K562 (cell line): ENCODE data around the gene ID4. TPM values are rescaled to one million over a fixed set of nuclear protein-coding genes. Genes with fewer than 3 reads are reported as not detected.
A peak's percentile ranks its signal among the peaks of the same experiment; 100 is the strongest.

Source experiments
- CBFB ChIP-seq: sonication (generic); formaldehyde crosslinking; IDR thresholded peaks from 2 replicates; pipeline ENCODE4 v1.4.0; 2020; ENCODE audit warnings: mild to moderate bottlenecking, missing genetic modification reagents
- E2F5 ChIP-seq: sonication (generic); formaldehyde crosslinking; IDR thresholded peaks from 2 replicates; pipeline ENCODE4 v1.8.0; 2022; ENCODE audit warnings: mild to moderate bottlenecking, missing genetic modification reagents
- FOSL1 ChIP-seq: fragments of 200-800 bp; sonication (Bioruptor generic); conservative IDR thresholded peaks from 2 replicates; pipeline ENCODE4 v1.6.1; 2016; ENCODE audit warnings: missing genetic modification characterization, missing compliant biosample characterization
- FOXK1 ChIP-seq: sonication (generic); formaldehyde crosslinking; IDR thresholded peaks from 2 replicates; pipeline ENCODE4 v1.8.0; 2022; ENCODE audit warnings: missing genetic modification reagents, mild to moderate bottlenecking, borderline replicate concordance
- FOXP1 ChIP-seq: sonication (generic); formaldehyde crosslinking; IDR thresholded peaks from 2 replicates; pipeline ENCODE4 v1.8.0; 2022; ENCODE audit warnings: mild to moderate bottlenecking, missing genetic modification reagents
- GTF2F1 ChIP-seq: IDR thresholded peaks from 2 replicates; pipeline ENCODE4 v1.6.1; 2011; ENCODE audit warnings: low read depth, low read length, improper control_type of control experiment
- HMGN3 ChIP-seq: IDR thresholded peaks from 2 replicates; pipeline ENCODE4 v1.6.1; 2011; ENCODE audit warnings: borderline replicate concordance, low read depth, mild to moderate bottlenecking, mixed read lengths, low read length; ENCODE audit not compliant: insufficient read length; ENCODE audit errors: extremely low read depth
- HNRNPUL1 ChIP-seq: fragments of 200-400 bp; formaldehyde crosslinking; IDR thresholded peaks from 2 replicates; pipeline ENCODE4 v1.6.1; 2017; ENCODE audit warnings: low read length
- KLF16 ChIP-seq: IDR thresholded peaks from 2 replicates; pipeline ENCODE4 v1.6.1; 2016; ENCODE audit warnings: antibody characterized with exemption
- L3MBTL2 ChIP-seq: fragments of 450-650 bp; IDR thresholded peaks from 2 replicates; pipeline ENCODE4 v1.6.1; 2016; ENCODE audit warnings: mild to moderate bottlenecking, moderate library complexity
- NELFE ChIP-seq: IDR thresholded peaks from 2 replicates; pipeline ENCODE4 v1.6.1; 2011; ENCODE audit warnings: mild to moderate bottlenecking; ENCODE audit not compliant: insufficient read depth, insufficient read length
- PHF8 ChIP-seq: fragments of 200-600 bp; sonication (generic); IDR thresholded peaks from 2 replicates; pipeline ENCODE4 v1.6.1; 2012; ENCODE audit warnings: mixed run types, mild to moderate bottlenecking, inconsistent platforms, low read length, moderate library complexity, borderline replicate concordance
- PYGO2 ChIP-seq: fragments of 450-650 bp; IDR thresholded peaks from 2 replicates; pipeline ENCODE4 v1.6.1; 2016; ENCODE audit warnings: mild to moderate bottlenecking, missing genetic modification characterization, moderate library complexity, missing compliant biosample characterization
- SIX5 ChIP-seq, 2 experiments: IDR thresholded peaks; 2 replicates each; pipeline ENCODE4 v1.6.1; 2011; ENCODE audit warnings: low read length in 2 of 2, borderline replicate concordance in 1 of 2, low read depth in 1 of 2, mild to moderate bottlenecking in 1 of 2, moderate library complexity in 1 of 2; ENCODE audit not compliant: insufficient read depth in 1 of 2
- TBL1XR1 ChIP-seq, 2 experiments: IDR thresholded peaks; 2 replicates each; pipeline ENCODE4 v1.6.1; 2012; ENCODE audit warnings: improper control_type of control experiment in 2 of 2, low read length in 2 of 2, mild to moderate bottlenecking in 1 of 2
- TCF3 ChIP-seq: sonication (generic); formaldehyde crosslinking; IDR thresholded peaks from 2 replicates; pipeline ENCODE4 v1.4.0; 2020; ENCODE audit warnings: mild to moderate bottlenecking, missing genetic modification reagents
- USF2 ChIP-seq: sonication (generic); formaldehyde crosslinking; IDR thresholded peaks from 2 replicates; pipeline ENCODE4 v1.5.0; 2020; ENCODE audit warnings: missing genetic modification reagents
- ZBTB34 ChIP-seq: fragments of 250-450 bp; sonication (Bioruptor Pico); IDR thresholded peaks from 2 replicates; pipeline ENCODE4 v1.8.0; 2021; ENCODE audit warnings: mild to moderate bottlenecking, moderate library complexity
- ZNF316 ChIP-seq: fragments of 450-650 bp; IDR thresholded peaks from 2 replicates; pipeline ENCODE4 v1.6.1; 2016
- ZNF699 ChIP-seq: fragments of 250-450 bp; sonication (Bioruptor Pico); IDR thresholded peaks from 2 replicates; pipeline ENCODE4 v1.8.0; 2021; ENCODE audit warnings: mild to moderate bottlenecking, moderate library complexity; ENCODE audit not compliant: insufficient replicate concordance
- polyA plus RNA-seq, 8 experiments: library from polyadenylated mRNA; depleted of rRNA in 4 of 8; stranded (reverse) in 5 of 8; unstranded in 3 of 8; fragments of >200 nt; fragmentation: Nextera tagmentation in 2 of 8; fragmentation: Illumina TruSeq in 1 of 8; extraction: Ambion mirVana in 2 of 8; extraction: Trizol in 1 of 8; gene quantifications; 2 replicates each; pipeline versions ENCODE4 v1.2.1 to v1.2.3, GENCODE V29; 2011 to 2014; ENCODE audit warnings: inconsistent platforms in 1 of 8, missing spikeins in 1 of 8
- total RNA-seq, 7 experiments: library from RNA; depleted of rRNA in 6 of 7; stranded (reverse); fragments of >200 nt in 6 of 7; fragmentation: Illumina TruSeq in 2 of 7; extraction: Trizol in 2 of 7; gene quantifications; 2 replicates each; pipeline versions ENCODE4 v1.2.1 to v1.2.3, GENCODE V29; 2011 to 2021; ENCODE audit warnings: low replicate concordance in 1 of 7
- TF ChIP-seq, protein P1 (sequence below): sonication (generic); formaldehyde crosslinking; IDR thresholded peaks from 2 replicates; pipeline ENCODE4 v1.8.0; 2022; ENCODE audit warnings: missing genetic modification reagents, mild to moderate bottlenecking, borderline replicate concordance

Gene ID4
- total and polyA plus RNA-seq, 9 of the 15 experiments (the other 6 are each of a cell fraction or from before 2014, with no cell fraction given), result not detected

- TF ChIP-seq PHF8 (peak; percentile 84; the same call in 1 of the 2 replicates), CBFB (CRISPR knock-in tag) (no peak), USF2 (no peak), ZBTB34 (no peak), FOSL1 (tag) (peak; percentile 93), TBL1XR1 (IDR thresholded peaks at IDR 0.05; ENCODE audit: low read length in 2 of 2) (peak in 1 of 2 experiments; percentile 85; a peak in 2 of 4 replicates), ZNF699 (CRISPR knock-in tag) (no peak), HNRNPUL1 (no peak), TCF3 (CRISPR knock-in tag) (peak; percentile 53), KLF16 (peak; percentile 88), HMGN3 (peak; percentile 100), FOXK1 (no peak), GTF2F1 (no peak), L3MBTL2 (peak; percentile 96), NELFE (no peak), ZNF316 (no peak), E2F5 (CRISPR knock-in tag) (peak; percentile 94), SIX5 (IDR thresholded peaks at IDR 0.05; ENCODE audit: borderline replicate concordance in 1 of 2, insufficient read depth in 1 of 2, low read depth in 1 of 2, low read length in 2 of 2) (no peak), FOXP1 (no peak), PYGO2 (no peak)
- TF ChIP-seq, protein P1, sequence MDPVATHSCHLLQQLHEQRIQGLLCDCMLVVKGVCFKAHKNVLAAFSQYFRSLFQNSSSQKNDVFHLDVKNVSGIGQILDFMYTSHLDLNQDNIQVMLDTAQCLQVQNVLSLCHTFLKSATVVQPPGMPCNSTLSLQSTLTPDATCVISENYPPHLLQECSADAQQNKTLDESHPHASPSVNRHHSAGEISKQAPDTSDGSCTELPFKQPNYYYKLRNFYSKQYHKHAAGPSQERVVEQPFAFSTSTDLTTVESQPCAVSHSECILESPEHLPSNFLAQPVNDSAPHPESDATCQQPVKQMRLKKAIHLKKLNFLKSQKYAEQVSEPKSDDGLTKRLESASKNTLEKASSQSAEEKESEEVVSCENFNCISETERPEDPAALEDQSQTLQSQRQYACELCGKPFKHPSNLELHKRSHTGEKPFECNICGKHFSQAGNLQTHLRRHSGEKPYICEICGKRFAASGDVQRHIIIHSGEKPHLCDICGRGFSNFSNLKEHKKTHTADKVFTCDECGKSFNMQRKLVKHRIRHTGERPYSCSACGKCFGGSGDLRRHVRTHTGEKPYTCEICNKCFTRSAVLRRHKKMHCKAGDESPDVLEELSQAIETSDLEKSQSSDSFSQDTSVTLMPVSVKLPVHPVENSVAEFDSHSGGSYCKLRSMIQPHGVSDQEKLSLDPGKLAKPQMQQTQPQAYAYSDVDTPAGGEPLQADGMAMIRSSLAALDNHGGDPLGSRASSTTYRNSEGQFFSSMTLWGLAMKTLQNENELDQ (CRISPR knock-in tag), result no peak; the same call in 1 of the 2 replicates
Measured at GRCh38 chr6:19804205-19805128, 32.7 kb upstream of the ID4 start (continued).
